Pancreas (tissue), 10 donors: Measurements from ENCODE around the gene RBFOX1. TPM values are rescaled to one million over a fixed set of nuclear protein-coding genes. Genes with fewer than 3 reads are reported as not detected.

ENCODE experiments used
- ATAC-seq, 4 donors: fragments of 200-7000 bp; cut with Tn5 transposase; one replicate each; pipeline versions ENCODE4 v1.8.0 to v1.9.1; 2020; ENCODE audit warnings: mild to moderate bottlenecking in 4 of 4, moderate library complexity in 4 of 4
- DNase-seq, 6 donors: peaks; one replicate each; pipeline ENCODE4 v3.0.0-alpha.2; 2020
- FAIRE-seq: peaks from 2 replicates; lab custom pipeline; 2012; peaks lifted over from hg19 to GRCh38; lab: Jason Lieb, UNC
- H3K27ac ChIP-seq, 4 donors: fragments of 200-600 bp; sonication (generic); 1 replicate in 3 of 4; 2 replicates in 1 of 4; pipeline versions ENCODE4 v1.5.0 to v1.8.0; 2020
- H3K27me3 ChIP-seq, 4 donors: fragments of 200-600 bp; one replicate each; pipeline ENCODE4 v1.8.0; 2021
- H3K36me3 ChIP-seq, 3 donors: fragments of 200-600 bp; sonication (generic) in 1 of 3; one replicate each; pipeline versions ENCODE4 v1.5.0 to v1.8.0; 2020 to 2021
- H3K4me1 ChIP-seq, 3 donors: fragments of 200-600 bp; one replicate each; pipeline ENCODE4 v1.8.0; 2021
- H3K4me3 ChIP-seq, 4 donors: fragments of 200-600 bp; sonication (generic) in 2 of 4; one replicate each; pipeline versions ENCODE4 v1.5.0 to v1.8.0; 2020 to 2021
- H3K9me3 ChIP-seq, 4 donors: fragments of 200-600 bp; one replicate each; pipeline ENCODE4 v1.8.0; 2021
- WGBS, 2 donors: extraction: QIAGEN DNeasy Blood & Tissue Kit; methylation state at CpG; one replicate each; pipeline ENCODE4 v1.1.7; 2013; 5-methylcytosine and 5-hydroxymethylcytosine counted together
- intact Hi-C, 3 donors: fragments of 100-400 bp; cut with DNase I; formaldehyde crosslinking; loops; one replicate each; pipeline versions ENCODE4 v1.11.1 to v1.14.2; 2022
- polyA plus RNA-seq, 2 donors: library from polyadenylated mRNA; stranded (reverse); fragments of 200-250 nt; gene quantifications; one replicate each; pipeline ENCODE4 v1.2.3, GENCODE V29; 2013
- total RNA-seq, 6 donors: library from RNA; stranded (reverse); fragmentation: NEBNext Ultra II Directional in 4 of 6; extraction: Animal tissue kit (Norgen Biotek cat#: 25700) in 4 of 6; gene quantifications; one replicate each; pipeline versions ENCODE4 v1.2.1 to v1.2.4, GENCODE V29; 2021 to 2023
- TF ChIP-seq, protein P1 (sequence below), 4 donors: fragments of 200-600 bp; sonication (generic) in 3 of 4; IDR thresholded peaks; one replicate each; pipeline versions ENCODE4 v1.5.0 to v1.8.0; 2021; ENCODE audit warnings: antibody characterized with exemption in 4 of 4
- donor health status: healthy with polysubstance abuse.
- donor health status: DM: no; HTN: no; CAD: no; lungs with moderate emphysema.
- donor health status: DM: no; HTN: no; CAD: no.
- donor health status: control.
- donor health status: control.
- donor health status: Bipolar disorder and iron deficiency.
- donor health status: DM: yes; HTN: yes; CAD: no.
- donor health status: DM: no; HTN: no; CAD: no.
- donor health status: DM: no; HTN: no; CAD: no.
- donor health status: DM: yes; HTN: yes; CAD: no.

The RBFOX1 gene
- total and polyA plus RNA-seq, 8 donors: 0.12 to 0.28 (median 0.15) TPM; not detected in 3

DNA sequence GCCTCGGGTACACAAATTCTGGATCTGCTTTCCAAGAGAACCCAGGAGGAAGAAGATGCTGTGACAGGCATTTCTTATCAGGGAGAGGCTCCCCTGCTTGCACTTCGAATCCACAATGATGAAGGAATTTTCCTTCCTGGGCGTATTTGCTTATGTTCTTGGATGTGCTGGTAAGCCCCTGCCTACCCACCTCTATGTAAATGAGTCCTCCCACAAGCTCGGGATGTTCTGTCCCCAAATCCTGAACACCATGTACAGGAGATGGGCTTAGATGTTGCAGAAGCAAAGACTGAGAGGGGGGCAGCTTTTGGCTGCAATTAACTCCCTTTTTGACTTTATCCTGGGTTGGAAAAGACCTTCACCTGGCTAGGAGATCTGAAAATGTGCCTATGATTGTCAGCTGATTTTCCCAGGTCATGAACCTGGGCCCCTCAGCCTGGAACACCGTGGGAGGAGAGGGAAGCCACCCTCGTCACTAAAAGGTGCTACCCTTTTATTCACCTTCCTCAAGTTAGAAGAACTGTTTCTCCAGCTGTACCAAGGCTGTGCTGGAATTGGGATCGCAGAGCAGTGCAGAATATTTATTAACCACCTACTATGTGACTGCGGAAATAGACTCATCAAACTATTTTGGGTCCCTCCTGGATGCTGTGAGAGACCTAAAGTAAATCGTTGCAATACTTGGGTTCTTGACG, 150.1 kb downstream of the RBFOX1 start:
- intact Hi-C loops: no loop called here
- Histone ChIP-seq H3K9me3 (no peaks in the 10 kb centered on the region), H3K4me3 (no peak overlapping the region), H3K27ac (no peak overlapping the region), H3K27me3 (no peaks in the 10 kb centered on the region), H3K4me1 (no peaks in the 10 kb centered on the region), H3K36me3 (no peaks in the 10 kb centered on the region)
- DNase-seq (no peak), FAIRE-seq (no peak), ATAC-seq (no peak)
- WGBS, 2 donors: 29 to 37% methylated on average over 10 of the region's 10 CpGs
- TF ChIP-seq, protein P1, sequence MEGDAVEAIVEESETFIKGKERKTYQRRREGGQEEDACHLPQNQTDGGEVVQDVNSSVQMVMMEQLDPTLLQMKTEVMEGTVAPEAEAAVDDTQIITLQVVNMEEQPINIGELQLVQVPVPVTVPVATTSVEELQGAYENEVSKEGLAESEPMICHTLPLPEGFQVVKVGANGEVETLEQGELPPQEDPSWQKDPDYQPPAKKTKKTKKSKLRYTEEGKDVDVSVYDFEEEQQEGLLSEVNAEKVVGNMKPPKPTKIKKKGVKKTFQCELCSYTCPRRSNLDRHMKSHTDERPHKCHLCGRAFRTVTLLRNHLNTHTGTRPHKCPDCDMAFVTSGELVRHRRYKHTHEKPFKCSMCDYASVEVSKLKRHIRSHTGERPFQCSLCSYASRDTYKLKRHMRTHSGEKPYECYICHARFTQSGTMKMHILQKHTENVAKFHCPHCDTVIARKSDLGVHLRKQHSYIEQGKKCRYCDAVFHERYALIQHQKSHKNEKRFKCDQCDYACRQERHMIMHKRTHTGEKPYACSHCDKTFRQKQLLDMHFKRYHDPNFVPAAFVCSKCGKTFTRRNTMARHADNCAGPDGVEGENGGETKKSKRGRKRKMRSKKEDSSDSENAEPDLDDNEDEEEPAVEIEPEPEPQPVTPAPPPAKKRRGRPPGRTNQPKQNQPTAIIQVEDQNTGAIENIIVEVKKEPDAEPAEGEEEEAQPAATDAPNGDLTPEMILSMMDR (IDR thresholded peaks at IDR 0.05): no peak

DNA sequence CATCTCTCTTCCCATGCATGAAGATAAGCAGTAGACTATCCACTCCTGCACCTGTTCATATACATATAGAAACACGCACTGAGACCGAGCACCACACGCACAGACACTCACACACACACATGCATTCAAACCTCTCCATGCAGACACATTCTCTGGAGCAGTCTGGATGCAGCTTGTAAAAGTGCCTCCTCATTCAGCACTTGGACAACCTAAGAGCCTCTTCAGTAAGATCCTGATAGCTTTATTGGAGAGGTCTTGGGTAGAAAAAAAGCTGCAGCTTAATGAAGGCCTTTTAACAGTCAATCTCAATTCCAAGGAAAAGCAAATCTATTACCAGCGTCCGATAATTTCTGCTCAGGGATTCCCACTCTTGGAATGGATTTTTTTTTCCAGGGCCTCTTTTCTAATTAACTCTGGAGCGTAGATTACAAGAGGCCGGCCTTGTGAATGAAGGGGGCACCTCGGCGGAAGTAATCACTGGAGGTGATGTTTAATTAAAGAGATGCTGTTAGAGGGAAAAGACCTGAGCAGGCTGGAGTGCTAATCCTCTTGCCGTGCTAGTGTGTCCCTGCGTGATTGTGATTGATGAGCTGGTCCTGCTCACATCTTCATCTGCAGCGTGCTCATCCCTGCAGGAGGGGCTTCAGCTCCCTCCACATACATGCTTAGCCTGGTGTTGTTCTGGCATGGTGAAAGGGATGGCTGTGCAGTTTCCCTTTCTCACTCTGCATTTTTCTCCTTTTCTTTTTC, 155.1 kb downstream of the RBFOX1 start:
- intact Hi-C loops: no loop called here
- DNase-seq: no peak
- Histone ChIP-seq H3K4me3 (no peak overlapping the region), H3K27me3 (no peaks in the 10 kb centered on the region), H3K27ac (no peak overlapping the region), H3K9me3 (no peaks in the 10 kb centered on the region), H3K36me3 (no peaks in the 10 kb centered on the region), H3K4me1 (no peaks in the 10 kb centered on the region)
- WGBS, 2 donors: 55 to 59% methylated on average over 12 of the region's 12 CpGs
- no peak for FAIRE-seq
- TF ChIP-seq, protein P1 (IDR thresholded peaks at IDR 0.05): no peak
- no peak for ATAC-seq

DNA sequence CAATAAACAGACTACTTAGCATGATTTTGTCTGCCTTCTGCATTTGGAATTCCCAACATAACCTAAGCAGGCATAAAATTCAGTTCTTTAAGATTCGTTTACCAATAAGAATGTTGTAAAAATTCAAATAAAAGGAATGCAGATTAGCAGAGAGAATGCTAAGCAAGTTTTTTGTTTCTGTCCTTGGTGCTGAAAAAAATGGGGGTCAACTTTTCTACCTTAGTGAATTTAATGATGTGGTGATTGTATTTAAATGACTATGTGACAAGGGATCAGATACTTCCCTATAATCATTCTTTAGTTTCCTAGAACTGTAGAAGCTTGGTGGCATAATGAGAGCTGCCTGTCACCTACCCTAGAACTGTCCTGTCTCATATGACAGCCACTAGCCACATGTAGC, 159.5 kb downstream of the RBFOX1 start:
- FAIRE-seq (no peak), ATAC-seq (no peak), DNase-seq (no peak)
- 8 to 17% methylated on average over 1 of the region's 1 CpG for WGBS, 2 donors
- TF ChIP-seq, protein P1 (IDR thresholded peaks at IDR 0.05): no peak
- H3K4me1 ChIP-seq: no peaks in the 10 kb centered on the region
- H3K36me3 ChIP-seq: no peaks in the 10 kb centered on the region
- no peak overlapping the region for H3K27ac ChIP-seq
- H3K4me3 ChIP-seq: no peak overlapping the region
- intact Hi-C loops: no loop called here
- H3K9me3 ChIP-seq: no peaks in the 10 kb centered on the region
- H3K27me3 ChIP-seq: no peaks in the 10 kb centered on the region

DNA sequence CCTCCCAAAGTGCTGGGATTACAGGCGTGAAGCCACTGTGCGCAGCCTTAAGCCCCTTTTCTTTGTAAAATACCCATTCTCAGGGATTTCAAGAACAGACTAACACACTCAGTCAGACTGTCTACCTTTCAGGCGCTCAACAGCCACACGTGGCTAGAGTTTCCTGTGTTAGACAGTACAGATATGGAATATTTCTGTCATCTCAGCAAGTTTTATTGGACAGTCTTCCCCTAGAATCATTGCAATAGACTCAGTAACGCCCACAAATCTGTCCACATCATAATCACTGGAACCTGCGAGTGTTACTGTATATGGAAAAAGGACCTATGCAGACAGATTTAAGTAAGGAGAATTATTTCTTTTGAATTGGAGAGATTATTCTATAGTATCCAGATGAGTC, 160.5 kb downstream of the RBFOX1 start:
- intact Hi-C loops: no loop called here
- no peaks in the 10 kb centered on the region for H3K4me1 ChIP-seq
- no peaks in the 10 kb centered on the region for H3K36me3 ChIP-seq
- no peak for ATAC-seq
- H3K27me3 ChIP-seq: no peaks in the 10 kb centered on the region
- no peak for DNase-seq
- no peak for FAIRE-seq
- 54 to 57% methylated on average over 6 of the region's 6 CpGs for WGBS, 2 donors
- no peaks in the 10 kb centered on the region for H3K9me3 ChIP-seq
- TF ChIP-seq, protein P1 (IDR thresholded peaks at IDR 0.05): no peak
- no peak overlapping the region for H3K27ac ChIP-seq
- H3K4me3 ChIP-seq: no peak overlapping the region

DNA sequence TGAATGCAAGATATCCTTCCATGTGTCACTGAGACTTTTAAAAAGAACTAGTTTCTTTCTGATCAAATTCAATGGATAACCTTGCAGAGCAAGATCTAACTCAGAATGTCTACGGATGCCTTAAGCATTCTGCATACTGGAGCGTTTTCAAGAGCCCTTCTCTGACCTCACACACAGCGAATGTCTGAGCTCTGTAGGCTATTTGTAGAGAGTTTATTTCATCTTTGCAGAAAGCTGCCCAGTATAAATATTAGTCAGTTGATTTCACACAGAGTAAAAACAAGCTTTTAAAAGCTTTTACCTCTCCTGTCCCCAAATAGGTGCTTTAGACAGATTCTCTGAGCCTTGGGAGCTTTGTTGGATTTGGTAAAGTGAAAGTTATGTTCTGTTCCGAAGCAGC, 165.0 kb downstream of the RBFOX1 start:
- no peak overlapping the region for H3K4me3 ChIP-seq
- WGBS, 2 donors: 49 to 60% methylated on average over 4 of the region's 4 CpGs
- intact Hi-C loops: no loop called here
- no peak for FAIRE-seq
- TF ChIP-seq, protein P1 (IDR thresholded peaks at IDR 0.05): no peak
- no peak for ATAC-seq
- no peaks in the 10 kb centered on the region for H3K4me1 ChIP-seq
- no peaks in the 10 kb centered on the region for H3K27me3 ChIP-seq
- no peak overlapping the region for H3K27ac ChIP-seq
- H3K36me3 ChIP-seq: no peaks in the 10 kb centered on the region
- no peaks in the 10 kb centered on the region for H3K9me3 ChIP-seq
- DNase-seq: no peak
